ENCODE results near the gene TMEM106C. TPM values are rescaled to one million over a fixed set of nuclear protein-coding genes. Genes with fewer than 3 reads are reported as not detected.

Gene TMEM106C
- polyA plus RNA-seq, 3 donors, result 8.7 to 9.7 (median 9.0) TPM

DNA sequence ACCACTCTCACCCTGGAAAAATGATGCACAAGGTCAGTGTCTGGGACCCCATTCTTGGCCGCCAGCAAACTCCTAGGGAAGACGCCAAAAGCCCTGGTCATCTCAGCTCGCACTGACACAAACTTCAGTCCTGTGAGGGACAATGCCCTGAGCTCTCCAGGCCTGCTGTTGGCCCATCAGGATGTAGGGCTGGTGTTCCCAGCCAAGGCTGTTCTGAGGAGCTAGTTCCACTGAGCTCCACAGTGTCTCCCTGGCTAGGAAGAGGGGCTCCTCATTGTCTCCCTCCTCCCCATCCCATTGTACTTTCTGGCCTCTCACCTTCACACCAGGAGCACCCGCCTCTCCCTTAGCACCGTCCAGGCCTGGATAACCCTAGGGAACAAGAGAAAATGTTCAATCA is 30.1 kb downstream of the TMEM106C start:
- H3K36me3 ChIP-seq (replicated peaks in 1 of 2; ENCODE audit: control insufficient read depth in 1 of 2, insufficient read depth in 2 of 2, low read length in 2 of 2), result no peaks in the 10 kb centered on the region
- no peak overlapping the region for H3K9ac ChIP-seq (ENCODE audit: insufficient read depth, low read length, poor library complexity, severe bottlenecking)
- Mint-ChIP-seq H3K27me3 (ENCODE audit: low read depth in 3 of 3) (peaks cover 36 to 65% (median 59%) of the 10 kb centered on the region in 3 donors), H3K36me3 (no peaks in the 10 kb centered on the region), H3K4me1 (peaks cover 14% of the 10 kb centered on the region), H3K27ac (no peak overlapping the region), H3K9me3 (peaks cover 0 to 1% (median 0%) of the 10 kb centered on the region in 7 donors), H3K4me3 (no peak overlapping the region)
- H3K79me2 ChIP-seq (ENCODE audit: insufficient read depth, low read length), result no peaks in the 10 kb centered on the region
- no peaks in the 10 kb centered on the region for H3K4me1 ChIP-seq (ENCODE audit: control insufficient read depth in 1 of 2, insufficient read depth in 2 of 2, low read length in 2 of 2)
- peaks cover 2 to 35% of the 10 kb centered on the region in 2 donors for H3K27me3 ChIP-seq (ENCODE audit: control insufficient read depth in 2 of 2, insufficient read depth in 2 of 2, low read length in 2 of 2)
- no peak overlapping the region for H3K4me3 ChIP-seq (replicated peaks in 1 of 3; ENCODE audit: low read depth in 2 of 3, low read length in 3 of 3)
- no peak overlapping the region for H2AFZ ChIP-seq (ENCODE audit: insufficient read depth, low read depth, low read length, poor library complexity, severe bottlenecking)
- DNase-seq, result no peak
- H3K4me2 ChIP-seq (replicated peaks; ENCODE audit: extremely low read depth, low read length, poor library complexity, severe bottlenecking), result no peak overlapping the region
- TF ChIP-seq, protein P1, sequence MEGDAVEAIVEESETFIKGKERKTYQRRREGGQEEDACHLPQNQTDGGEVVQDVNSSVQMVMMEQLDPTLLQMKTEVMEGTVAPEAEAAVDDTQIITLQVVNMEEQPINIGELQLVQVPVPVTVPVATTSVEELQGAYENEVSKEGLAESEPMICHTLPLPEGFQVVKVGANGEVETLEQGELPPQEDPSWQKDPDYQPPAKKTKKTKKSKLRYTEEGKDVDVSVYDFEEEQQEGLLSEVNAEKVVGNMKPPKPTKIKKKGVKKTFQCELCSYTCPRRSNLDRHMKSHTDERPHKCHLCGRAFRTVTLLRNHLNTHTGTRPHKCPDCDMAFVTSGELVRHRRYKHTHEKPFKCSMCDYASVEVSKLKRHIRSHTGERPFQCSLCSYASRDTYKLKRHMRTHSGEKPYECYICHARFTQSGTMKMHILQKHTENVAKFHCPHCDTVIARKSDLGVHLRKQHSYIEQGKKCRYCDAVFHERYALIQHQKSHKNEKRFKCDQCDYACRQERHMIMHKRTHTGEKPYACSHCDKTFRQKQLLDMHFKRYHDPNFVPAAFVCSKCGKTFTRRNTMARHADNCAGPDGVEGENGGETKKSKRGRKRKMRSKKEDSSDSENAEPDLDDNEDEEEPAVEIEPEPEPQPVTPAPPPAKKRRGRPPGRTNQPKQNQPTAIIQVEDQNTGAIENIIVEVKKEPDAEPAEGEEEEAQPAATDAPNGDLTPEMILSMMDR (IDR thresholded peaks at IDR 0.05), result no peak
- no peaks in the 10 kb centered on the region for H4K20me1 ChIP-seq (ENCODE audit: insufficient read depth, low read length)
- intact Hi-C loops (cut with micrococcal nuclease), result no loop called here
- no peak overlapping the region for H3K27ac ChIP-seq (ENCODE audit: low read depth in 1 of 2, low read length in 2 of 2)
- H3K9me3 ChIP-seq (replicated peaks in 1 of 2; ENCODE audit: control insufficient read depth in 1 of 2, insufficient read depth in 1 of 2, low read length in 2 of 2), result no peaks in the 10 kb centered on the region
- WGBS (ENCODE audit: insufficient coverage), result 100% methylated on average over 5 of the region's 5 CpGs

DNA sequence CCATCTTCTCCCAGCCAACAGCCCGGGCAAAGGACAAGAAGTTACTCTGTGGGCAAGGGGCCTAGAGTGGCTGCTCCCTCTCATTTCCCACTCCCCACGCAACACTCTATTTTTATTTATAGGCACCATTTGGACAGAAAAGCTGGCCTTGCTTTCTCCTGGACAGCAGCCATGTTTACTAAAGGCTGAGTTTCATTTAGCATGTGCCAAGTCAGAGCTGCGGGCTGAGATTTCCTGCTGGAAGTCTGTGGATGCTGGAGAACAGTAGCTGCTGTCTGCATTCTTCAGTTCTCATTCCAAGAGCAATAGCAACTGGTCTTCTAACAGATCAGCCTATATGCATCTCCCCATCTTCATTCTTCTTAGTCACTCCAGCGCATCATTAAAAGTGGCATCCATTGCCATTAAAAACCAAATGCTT is 32.6 kb downstream of the TMEM106C start:
- TF ChIP-seq, protein P1 (IDR thresholded peaks at IDR 0.05), result no peak
- no peak overlapping the region for H3K27ac Mint-ChIP-seq
- H3K4me3 Mint-ChIP-seq, result no peak overlapping the region
- Histone ChIP-seq H3K36me3 (replicated peaks in 1 of 2; ENCODE audit: control insufficient read depth in 1 of 2, insufficient read depth in 2 of 2, low read length in 2 of 2) (no peaks in the 10 kb centered on the region), H3K4me1 (ENCODE audit: control insufficient read depth in 1 of 2, insufficient read depth in 2 of 2, low read length in 2 of 2) (no peaks in the 10 kb centered on the region), H3K27ac (ENCODE audit: low read depth in 1 of 2, low read length in 2 of 2) (no peak overlapping the region), H2AFZ (ENCODE audit: insufficient read depth, low read depth, low read length, poor library complexity, severe bottlenecking) (no peak overlapping the region), H4K20me1 (ENCODE audit: insufficient read depth, low read length) (no peaks in the 10 kb centered on the region), H3K9me3 (replicated peaks in 1 of 2; ENCODE audit: control insufficient read depth in 1 of 2, insufficient read depth in 1 of 2, low read length in 2 of 2) (peaks cover 0 to 4% of the 10 kb centered on the region in 2 donors), H3K4me2 (replicated peaks; ENCODE audit: extremely low read depth, low read length, poor library complexity, severe bottlenecking) (no peak overlapping the region), H3K9ac (ENCODE audit: insufficient read depth, low read length, poor library complexity, severe bottlenecking) (no peak overlapping the region), H3K4me3 (replicated peaks in 1 of 3; ENCODE audit: low read depth in 2 of 3, low read length in 3 of 3) (no peak overlapping the region), H3K27me3 (ENCODE audit: control insufficient read depth in 2 of 2, insufficient read depth in 2 of 2, low read length in 2 of 2) (peaks cover 26 to 60% of the 10 kb centered on the region in 2 donors), H3K79me2 (ENCODE audit: insufficient read depth, low read length) (no peaks in the 10 kb centered on the region)
- peaks cover 58 to 74% (median 72%) of the 10 kb centered on the region in 3 donors for H3K27me3 Mint-ChIP-seq (ENCODE audit: low read depth in 3 of 3)
- WGBS (ENCODE audit: insufficient coverage), result 86% methylated on average over 1 of the region's 4 CpGs
- H3K36me3 Mint-ChIP-seq, result no peaks in the 10 kb centered on the region
- DNase-seq, result no peak
- intact Hi-C loops (cut with micrococcal nuclease), result no loop called here
- H3K4me1 Mint-ChIP-seq, result peaks cover 3% of the 10 kb centered on the region
- peaks cover 0 to 5% (median 0%) of the 10 kb centered on the region in 7 donors for H3K9me3 Mint-ChIP-seq
